Measurements from ENCODE around the gene SNTG2.

SNTG2 gene

DNA sequence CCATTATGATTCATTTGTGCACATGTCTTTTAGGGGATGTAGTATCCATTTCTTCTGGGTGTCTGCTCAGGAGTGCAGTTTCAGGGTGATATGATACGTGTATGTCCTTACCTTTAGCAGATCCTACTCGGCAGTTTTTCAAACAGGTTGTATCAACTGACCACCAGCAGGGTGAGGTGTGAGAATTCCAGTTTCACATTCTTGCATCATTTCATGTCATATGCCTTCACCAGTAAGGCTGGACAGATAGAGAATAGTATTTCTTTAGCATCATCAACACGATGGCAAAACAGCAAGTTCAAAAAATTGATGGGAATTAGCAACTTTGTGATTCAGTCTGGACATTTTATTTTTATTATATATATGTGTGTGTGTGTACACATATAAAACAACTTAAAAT, 232.7 kb downstream of the SNTG2 start:
- H3K9me3 ChIP-seq (replicated peaks in 1 of 2; ENCODE audit: control insufficient read depth in 2 of 2, insufficient read depth in 1 of 2, low read depth in 1 of 2, low read length in 2 of 2) = peaks cover 0 to 2% of the 10 kb centered on the region in 2 donors
- H2BK5ac ChIP-seq (ENCODE audit: low read length) = no peak overlapping the region
- no CpG with 5 or more reads among the region's 3 CpGs for WGBS, 2 donors (ENCODE audit: extremely low coverage in 2 of 2, insufficient read length in 2 of 2, insufficient replicate concordance in 1 of 2)
- H3K23ac ChIP-seq (ENCODE audit: low read depth, low read length, poor library complexity) = no peak overlapping the region
- no peak overlapping the region for H2BK15ac ChIP-seq (ENCODE audit: low read length)
- no peak overlapping the region for H3K27ac ChIP-seq (replicated peaks; ENCODE audit: low read length)
- H2BK12ac ChIP-seq (ENCODE audit: low read length) = no peak overlapping the region
- H3K36me3 ChIP-seq (replicated peaks in 1 of 2; ENCODE audit: control insufficient read depth in 2 of 2, insufficient read depth in 2 of 2, low read length in 2 of 2) = no peaks in the 10 kb centered on the region
- H2BK120ac ChIP-seq (ENCODE audit: low read depth, low read length) = no peak overlapping the region
- H2AFZ ChIP-seq (ENCODE audit: low read length) = no peak overlapping the region
- no peak overlapping the region for H4K8ac ChIP-seq (ENCODE audit: low read depth, low read length)
- no peaks in the 10 kb centered on the region for H3K4me1 ChIP-seq (ENCODE audit: control insufficient read depth in 2 of 2, insufficient read depth in 1 of 2, low read depth in 1 of 2, low read length in 2 of 2)
- H3K27me3 ChIP-seq (ENCODE audit: control insufficient read depth in 3 of 3, insufficient read depth in 3 of 3, low read depth in 1 of 3, low read length in 3 of 3) = no peaks in the 10 kb centered on the region
- DNase-seq (ENCODE audit: low spot score) = no peak
- H3K4me2 ChIP-seq (ENCODE audit: insufficient read depth, low read length, poor library complexity, severe bottlenecking) = no peak overlapping the region
- no peak overlapping the region for H3K4me3 ChIP-seq (ENCODE audit: low read length in 2 of 2)
- no peaks in the 10 kb centered on the region for H3K79me1 ChIP-seq (ENCODE audit: low read depth, low read length)
- no peak overlapping the region for H3K4ac ChIP-seq (ENCODE audit: low read length)
- no peak overlapping the region for H4K91ac ChIP-seq (ENCODE audit: low read depth, low read length, poor library complexity)
- H3K18ac ChIP-seq (ENCODE audit: low read length) = no peak overlapping the region
- no peak overlapping the region for H3K14ac ChIP-seq (ENCODE audit: low read length)
- H3K9ac ChIP-seq (ENCODE audit: low read depth, low read length, poor library complexity) = no peak overlapping the region
- H2AK5ac ChIP-seq (ENCODE audit: low read depth, low read length) = no peak overlapping the region

- Histone ChIP-seq H2BK5ac (ENCODE audit: low read length) (no peak overlapping the region), H4K8ac (ENCODE audit: low read depth, low read length) (no peak overlapping the region), H4K91ac (ENCODE audit: low read depth, low read length, poor library complexity) (no peak overlapping the region), H3K4me1 (ENCODE audit: control insufficient read depth in 2 of 2, insufficient read depth in 1 of 2, low read depth in 1 of 2, low read length in 2 of 2) (no peaks in the 10 kb centered on the region), H3K4ac (ENCODE audit: low read length) (no peak overlapping the region), H2AFZ (ENCODE audit: low read length) (no peak overlapping the region), H3K27me3 (ENCODE audit: control insufficient read depth in 3 of 3, insufficient read depth in 3 of 3, low read depth in 1 of 3, low read length in 3 of 3) (no peaks in the 10 kb centered on the region), H2AK5ac (ENCODE audit: low read depth, low read length) (no peak overlapping the region), H2BK15ac (ENCODE audit: low read length) (no peak overlapping the region), H3K36me3 (replicated peaks in 1 of 2; ENCODE audit: control insufficient read depth in 2 of 2, insufficient read depth in 2 of 2, low read length in 2 of 2) (no peaks in the 10 kb centered on the region), H3K4me3 (ENCODE audit: low read length in 2 of 2) (no peak overlapping the region), H2BK120ac (ENCODE audit: low read depth, low read length) (no peak overlapping the region), H2BK12ac (ENCODE audit: low read length) (no peak overlapping the region), H3K14ac (ENCODE audit: low read length) (no peak overlapping the region), H3K4me2 (ENCODE audit: insufficient read depth, low read length, poor library complexity, severe bottlenecking) (no peak overlapping the region), H3K27ac (replicated peaks; ENCODE audit: low read length) (no peak overlapping the region), H3K9ac (ENCODE audit: low read depth, low read length, poor library complexity) (no peak overlapping the region), H3K9me3 (replicated peaks in 1 of 2; ENCODE audit: control insufficient read depth in 2 of 2, insufficient read depth in 1 of 2, low read depth in 1 of 2, low read length in 2 of 2) (peaks cover 0 to 2% of the 10 kb centered on the region in 2 donors), H3K18ac (ENCODE audit: low read length) (no peak overlapping the region), H3K79me1 (ENCODE audit: low read depth, low read length) (no peaks in the 10 kb centered on the region), H3K23ac (ENCODE audit: low read depth, low read length, poor library complexity) (no peak overlapping the region)
- WGBS, 2 donors (ENCODE audit: extremely low coverage in 2 of 2, insufficient read length in 2 of 2, insufficient replicate concordance in 1 of 2) = no CpG with 5 or more reads among the region's 2 CpGs
- DNase-seq (ENCODE audit: low spot score) = no peak
These were observed 235.8 kb downstream of the SNTG2 start for GRCh38 chr2:1186421-1186820.

DNA sequence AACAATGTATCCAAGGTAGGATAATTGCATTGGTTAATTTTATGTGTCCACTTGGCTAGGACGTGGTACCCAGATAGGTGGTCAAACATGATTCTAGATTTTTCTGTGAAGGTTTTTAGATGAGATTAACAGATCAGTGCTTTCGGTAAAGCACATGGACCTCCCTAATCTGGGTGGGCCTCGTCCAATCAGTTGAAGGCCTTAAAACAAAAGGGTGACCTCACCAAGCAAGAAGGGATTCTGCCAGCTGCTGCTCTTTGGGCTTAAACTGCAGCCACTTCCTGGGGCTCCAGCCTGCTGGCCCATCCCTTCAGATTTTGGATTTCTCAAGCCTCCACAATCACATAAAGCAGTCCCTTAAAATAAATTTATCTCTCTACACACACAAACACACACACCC, 236.5 kb downstream of the SNTG2 start:
- Histone ChIP-seq H2BK12ac (ENCODE audit: low read length) (no peak overlapping the region), H2AK5ac (ENCODE audit: low read depth, low read length) (no peak overlapping the region), H3K4me1 (ENCODE audit: control insufficient read depth in 2 of 2, insufficient read depth in 1 of 2, low read depth in 1 of 2, low read length in 2 of 2) (no peaks in the 10 kb centered on the region), H2AFZ (ENCODE audit: low read length) (no peak overlapping the region), H3K9me3 (replicated peaks in 1 of 2; ENCODE audit: control insufficient read depth in 2 of 2, insufficient read depth in 1 of 2, low read depth in 1 of 2, low read length in 2 of 2) (peaks cover 0 to 2% of the 10 kb centered on the region in 2 donors), H2BK120ac (ENCODE audit: low read depth, low read length) (no peak overlapping the region), H3K27me3 (ENCODE audit: control insufficient read depth in 3 of 3, insufficient read depth in 3 of 3, low read depth in 1 of 3, low read length in 3 of 3) (no peaks in the 10 kb centered on the region), H3K4me2 (ENCODE audit: insufficient read depth, low read length, poor library complexity, severe bottlenecking) (no peak overlapping the region), H3K4ac (ENCODE audit: low read length) (no peak overlapping the region), H3K36me3 (replicated peaks in 1 of 2; ENCODE audit: control insufficient read depth in 2 of 2, insufficient read depth in 2 of 2, low read length in 2 of 2) (no peaks in the 10 kb centered on the region), H2BK15ac (ENCODE audit: low read length) (no peak overlapping the region), H4K91ac (ENCODE audit: low read depth, low read length, poor library complexity) (no peak overlapping the region), H3K9ac (ENCODE audit: low read depth, low read length, poor library complexity) (no peak overlapping the region), H3K14ac (ENCODE audit: low read length) (no peak overlapping the region), H3K4me3 (ENCODE audit: low read length in 2 of 2) (no peak overlapping the region), H3K79me1 (ENCODE audit: low read depth, low read length) (no peaks in the 10 kb centered on the region), H3K18ac (ENCODE audit: low read length) (no peak overlapping the region), H3K23ac (ENCODE audit: low read depth, low read length, poor library complexity) (no peak overlapping the region), H4K8ac (ENCODE audit: low read depth, low read length) (no peak overlapping the region), H2BK5ac (ENCODE audit: low read length) (no peak overlapping the region), H3K27ac (replicated peaks; ENCODE audit: low read length) (no peak overlapping the region)
- no peak for DNase-seq (ENCODE audit: low spot score)
- WGBS, 2 donors (ENCODE audit: extremely low coverage in 2 of 2, insufficient read length in 2 of 2, insufficient replicate concordance in 1 of 2) = no CpG with 5 or more reads among the region's 3 CpGs

- Histone ChIP-seq H3K27me3 (ENCODE audit: control insufficient read depth in 3 of 3, insufficient read depth in 3 of 3, low read depth in 1 of 3, low read length in 3 of 3) (no peaks in the 10 kb centered on the region), H3K18ac (ENCODE audit: low read length) (no peak overlapping the region), H2AFZ (ENCODE audit: low read length) (no peak overlapping the region), H3K79me1 (ENCODE audit: low read depth, low read length) (no peaks in the 10 kb centered on the region), H3K23ac (ENCODE audit: low read depth, low read length, poor library complexity) (no peak overlapping the region), H3K9me3 (replicated peaks in 1 of 2; ENCODE audit: control insufficient read depth in 2 of 2, insufficient read depth in 1 of 2, low read depth in 1 of 2, low read length in 2 of 2) (no peaks in the 10 kb centered on the region), H4K8ac (ENCODE audit: low read depth, low read length) (no peak overlapping the region), H3K14ac (ENCODE audit: low read length) (no peak overlapping the region), H2BK120ac (ENCODE audit: low read depth, low read length) (no peak overlapping the region), H2BK15ac (ENCODE audit: low read length) (no peak overlapping the region), H3K4ac (ENCODE audit: low read length) (no peak overlapping the region), H4K91ac (ENCODE audit: low read depth, low read length, poor library complexity) (no peak overlapping the region), H3K4me2 (ENCODE audit: insufficient read depth, low read length, poor library complexity, severe bottlenecking) (no peak overlapping the region), H3K9ac (ENCODE audit: low read depth, low read length, poor library complexity) (no peak overlapping the region), H3K27ac (replicated peaks; ENCODE audit: low read length) (no peak overlapping the region), H3K4me1 (ENCODE audit: control insufficient read depth in 2 of 2, insufficient read depth in 1 of 2, low read depth in 1 of 2, low read length in 2 of 2) (no peaks in the 10 kb centered on the region), H2AK5ac (ENCODE audit: low read depth, low read length) (no peak overlapping the region), H2BK5ac (ENCODE audit: low read length) (no peak overlapping the region), H2BK12ac (ENCODE audit: low read length) (no peak overlapping the region), H3K4me3 (ENCODE audit: low read length in 2 of 2) (no peak overlapping the region), H3K36me3 (replicated peaks in 1 of 2; ENCODE audit: control insufficient read depth in 2 of 2, insufficient read depth in 2 of 2, low read length in 2 of 2) (no peaks in the 10 kb centered on the region)
- no peak for DNase-seq (ENCODE audit: low spot score)
- WGBS, 2 donors (ENCODE audit: extremely low coverage in 2 of 2, insufficient read length in 2 of 2, insufficient replicate concordance in 1 of 2) = no CpG with 5 or more reads among the region's 5 CpGs
These were observed 241.5 kb downstream of the SNTG2 start for GRCh38 chr2:1192121-1192520.
